Lower leg skin (tissue), 3 donors: Measurements from ENCODE around the gene KAT6B.

Experiments
- CTCF ChIP-seq, 3 donors: fragments of 450-650 bp; IDR thresholded peaks; one replicate each; pipeline ENCODE4 v1.5.1; 2016; ENCODE audit warnings: antibody characterized with exemption in 3 of 3, mild to moderate bottlenecking in 3 of 3, moderate library complexity in 2 of 3
- POLR2A ChIP-seq, 2 donors: fragments of 450-650 bp; IDR thresholded peaks; one replicate each; pipeline ENCODE4 v1.6.1; 2016 to 2017; ENCODE audit warnings: antibody characterized with exemption in 2 of 2, mild to moderate bottlenecking in 1 of 2, moderate library complexity in 1 of 2

- TF ChIP-seq CTCF (IDR thresholded peaks at IDR 0.05) (no peak), POLR2A (IDR thresholded peaks at IDR 0.05) (no peak)
These were observed 255.0 kb downstream of the KAT6B start for GRCh38 chr10:75081379-75081778.
